GM12878 (cell line): Measurements from ENCODE around the gene CSNK1G3. TPM values are rescaled to one million over a fixed set of nuclear protein-coding genes. Genes with fewer than 3 reads are reported as not detected.
"Not testable (repeated sequence)": the region's sequence is repeated elsewhere in the genome, so short reads cannot be mapped to it uniquely, and the experiment has no call there.

Experiments used
- ATAC-seq: fragments of 200-7000 bp; cut with Tn5 transposase; 3 replicates; pipeline ENCODE4 v1.9.1; 2020; ENCODE audit warnings: mild to moderate bottlenecking, moderate library complexity
- BruUV-seq: library from RNA; stranded (reverse); fragments of 400-500 nt; replicated peaks from 2 replicates; lab custom pipeline; 2021; lab: Mats Ljungman, UMichigan
- CTCF ChIA-PET: fragments of 300-600 bp; sonication (Branson Sonifier 250); formaldehyde crosslinking; extraction: SDS; loops from one replicate; lab custom pipeline; 2021; ENCODE audit warnings: inconsistent platforms; lab: Yijun Ruan, JAX
- POLR2A ChIA-PET: fragments of 350-600 bp; formaldehyde crosslinking; extraction: SDS; loops from one replicate; lab custom pipeline; 2021; ENCODE audit warnings: inconsistent platforms; lab: Charles Lee
- RAD21 ChIA-PET: fragments of 300-600 bp; sonication (Branson Sonifier 250); formaldehyde crosslinking; loops from one replicate; lab custom pipeline; 2023; ENCODE audit warnings: antibody characterized with exemption; ENCODE audit not compliant: unreplicated experiment; lab: Charles Lee
- SMC1A ChIA-PET: fragments of 300-600 bp; sonication (Branson Sonifier 250); formaldehyde crosslinking; loops from one replicate; lab custom pipeline; 2023; ENCODE audit not compliant: unreplicated experiment, uncharacterized antibody; lab: Charles Lee
- DNase-seq: peaks from one replicate; pipeline ENCODE4 v3.0.0-alpha.2; 2011; ENCODE audit warnings: low read depth, low spot score
- FAIRE-seq: peaks from 3 replicates; lab custom pipeline; 2011; peaks lifted over from hg19 to GRCh38; lab: Jason Lieb, UNC
- H2AFZ ChIP-seq: 2 replicates; pipeline ENCODE4 v1.6.0; 2011; ENCODE audit warnings: low read depth, low read length, control low read depth; ENCODE audit not compliant: control insufficient read depth
- H3K27ac ChIP-seq: 2 replicates; pipeline ENCODE4 v1.5.1; 2011; ENCODE audit warnings: control low read depth; ENCODE audit not compliant: control insufficient read depth, insufficient read depth
- H3K27me3 ChIP-seq, 2 experiments: replicated peaks in 1 of 2; 2 replicates each; pipeline versions ENCODE4 v1.6.0 to v1.6.1; 2011; ENCODE audit warnings: low read length in 1 of 2; ENCODE audit not compliant: control insufficient read depth in 2 of 2, insufficient read depth in 2 of 2
- H3K36me3 ChIP-seq, 2 experiments: 2 replicates each; pipeline ENCODE4 v1.5.1; 2011; ENCODE audit warnings: low read length in 1 of 2; ENCODE audit not compliant: control insufficient read depth in 2 of 2, insufficient read depth in 2 of 2
- H3K4me1 ChIP-seq: 2 replicates; pipeline ENCODE4 v1.6.1; 2011; ENCODE audit warnings: mild to moderate bottlenecking, low read length, moderate library complexity, mixed read lengths; ENCODE audit not compliant: control insufficient read depth, insufficient read depth
- H3K4me2 ChIP-seq: 2 replicates; pipeline ENCODE4 v1.6.0; 2011; ENCODE audit warnings: control low read depth; ENCODE audit not compliant: control insufficient read depth, insufficient read depth
- H3K4me3 ChIP-seq: fragments of 200-600 bp; sonication (generic); 2 replicates; pipeline ENCODE4 v1.5.1; 2016
- H3K79me2 ChIP-seq: 2 replicates; pipeline ENCODE4 v1.6.0; 2011; ENCODE audit warnings: low read length; ENCODE audit not compliant: control insufficient read depth, insufficient read depth
- H3K9ac ChIP-seq: 2 replicates; pipeline ENCODE4 v1.8.0; 2011; ENCODE audit warnings: low read length, control low read depth, mixed read lengths; ENCODE audit not compliant: control insufficient read depth, insufficient read depth
- H3K9me3 ChIP-seq: replicated peaks from 3 replicates; pipeline ENCODE4 v1.5.1; 2011; ENCODE audit warnings: mild to moderate bottlenecking, low read length; ENCODE audit not compliant: control insufficient read depth, insufficient read depth
- H4K20me1 ChIP-seq: 2 replicates; pipeline ENCODE4 v1.6.0; 2011; ENCODE audit not compliant: control insufficient read depth, insufficient read depth
- E4F1 ChIP-seq: fragments of 450-650 bp; IDR thresholded peaks from 2 replicates; pipeline ENCODE4 v1.6.1; 2018; ENCODE audit warnings: borderline replicate concordance, mild to moderate bottlenecking; ENCODE audit not compliant: partially characterized antibody
- EED ChIP-seq: sonication (generic); IDR thresholded peaks from 2 replicates; pipeline ENCODE4 v1.6.1; 2016; ENCODE audit warnings: antibody characterized with exemption, low read depth
- NFYB ChIP-seq: IDR thresholded peaks from 2 replicates; pipeline ENCODE4 v1.6.1; 2011; ENCODE audit warnings: low read depth, mild to moderate bottlenecking, low read length, improper control_type of control experiment, moderate library complexity; ENCODE audit not compliant: insufficient read depth
- POLR2AphosphoS5 ChIP-seq: IDR thresholded peaks from 2 replicates; pipeline ENCODE4 v1.6.1; 2011; ENCODE audit warnings: mild to moderate bottlenecking, low read length, inconsistent platforms
- TCF3 ChIP-seq: IDR thresholded peaks from 2 replicates; pipeline ENCODE4 v1.6.1; 2012; ENCODE audit warnings: low read depth, mild to moderate bottlenecking, low read length, borderline replicate concordance; ENCODE audit not compliant: insufficient read depth
- WGBS: methylation state at CpG from one replicate; pipeline ENCODE4 v1.1.6; 2016; ENCODE audit warnings: low lambda C conversion rate; ENCODE audit not compliant: insufficient replicate concordance, insufficient coverage; ENCODE audit errors: missing lambda C conversion rate; 5-methylcytosine and 5-hydroxymethylcytosine counted together
- in situ Hi-C: fragments of 300-500 bp; cut with MboI; formaldehyde crosslinking; loops from 9 replicates; pipeline ENCODE4 v1.14.3; 2018; ENCODE audit warnings: mixed read lengths
- intact Hi-C: fragments of 100-400 bp; cut with micrococcal nuclease; formaldehyde crosslinking; loops from one replicate; pipeline ENCODE4 v1.14.2; 2022; ENCODE audit not compliant: unreplicated experiment
- polyA plus RNA-seq, 11 experiments: library from polyadenylated mRNA; depleted of rRNA in 4 of 11; unstranded in 6 of 11; stranded (reverse) in 5 of 11; fragments of >200 nt; fragmentation: Nextera tagmentation in 4 of 11; fragmentation: Illumina TruSeq in 1 of 11; extraction: Ambion mirVana in 4 of 11; extraction: Trizol in 1 of 11; gene quantifications; 1 replicate in 1 of 11; 2 replicates in 10 of 11; pipeline versions ENCODE4 v1.2.1 to v1.2.3, GENCODE V29; 2011 to 2016; ENCODE audit warnings: inconsistent platforms in 2 of 11, missing spikeins in 2 of 11, low read depth in 1 of 11
- total RNA-seq, 4 experiments: library from RNA; depleted of rRNA in 3 of 4; stranded (reverse); fragments of >200 nt in 3 of 4; fragmentation: Illumina TruSeq in 1 of 4; extraction: Trizol in 1 of 4; gene quantifications; 2 replicates each; pipeline versions ENCODE4 v1.2.1 to v1.2.3, GENCODE V29; 2013 to 2021

Gene CSNK1G3
- total and polyA plus RNA-seq, 10 of the 15 experiments (the other 5 are each of a cell fraction or from before 2014, with no cell fraction given): 7.4 to 24.1 (median 17.9) TPM

- not testable (repeated sequence) for FAIRE-seq
Measured at GRCh38 chr5:123495211-123495610, 16.8 kb upstream of the CSNK1G3 start.

GRCh38 chr5:123496892-123497291 lies 15.1 kb upstream of the CSNK1G3 start:
- DNase-seq (no peak), FAIRE-seq (no peak), ATAC-seq (no peak)
- intact Hi-C loops (no loop called here), in situ Hi-C loops (no loop called here)
- Histone ChIP-seq H3K4me3 (no peak overlapping the region), H4K20me1 (no peaks in the 10 kb centered on the region), H3K79me2 (no peaks in the 10 kb centered on the region), H3K9ac (no peak overlapping the region), H3K4me1 (no peaks in the 10 kb centered on the region), H3K27ac (no peak overlapping the region), H3K36me3 (no peaks in the 10 kb centered on the region), H3K4me2 (no peak overlapping the region), H3K9me3 (no peaks in the 10 kb centered on the region), H3K27me3 (no peaks in the 10 kb centered on the region), H2AFZ (no peak overlapping the region)
- ChIA-PET POLR2A (interaction anchor here (0.8 kb wide), 1 partner anchor 13 kb away, joined by 3 read pairs; no protein-coding TSS in a partner anchor), SMC1A (interaction anchor here (0.6 to 1.0 kb wide), 2 partner anchors 13 to 56 kb away, joined by 3 read pairs; no protein-coding TSS in a partner anchor), RAD21 (no interaction called here), CTCF (interaction anchor here (0.6 kb wide), 2 partner anchors 135 to 1956 kb away, joined by 3 read pairs; no protein-coding TSS in a partner anchor)
- 94% methylated on average over 3 of the region's 3 CpGs for WGBS
- TF ChIP-seq E4F1 (no peak), EED (no peak), POLR2AphosphoS5 (no peak), TCF3 (no peak), NFYB (no peak)
- BruUV-seq: no TSS peak

More at GRCh38 chr5:123495211-123495610, 16.8 kb upstream of the CSNK1G3 start:
- DNase-seq, H3K36me3 ChIP-seq, H3K9ac ChIP-seq, H4K20me1 ChIP-seq, H3K4me2 ChIP-seq, in situ Hi-C loops, BruUV-seq, intact Hi-C loops, H3K9me3 ChIP-seq, H2AFZ ChIP-seq, H3K27ac ChIP-seq, H3K79me2 ChIP-seq, RAD21 ChIA-PET, H3K4me1 ChIP-seq, H3K4me3 ChIP-seq, H3K27me3 ChIP-seq, ATAC-seq: not testable (repeated sequence)
- POLR2A ChIA-PET: interaction anchor here (0.7 kb wide), 1 partner anchor 73 kb away, joined by 3 read pairs; no protein-coding TSS in a partner anchor
- CTCF ChIA-PET: interaction anchor here (0.7 kb wide), 1 partner anchor 1527 kb away, joined by 4 read pairs; no protein-coding TSS in a partner anchor
- SMC1A ChIA-PET: interaction anchor here (1.3 to 1.7 kb wide), 2 partner anchors 10 to 29 kb away, joined by 4 to 6 read pairs; no protein-coding TSS in a partner anchor
- WGBS: 46% methylated on average over 2 of the region's 2 CpGs
